ENCODE data around the gene DLG2. TPM values are rescaled to one million over a fixed set of nuclear protein-coding genes. Genes with fewer than 3 reads are reported as not detected.

The DLG2 gene
- total and polyA plus RNA-seq, 2 donors (not counting 3 experiments of a cell fraction or from before 2014, with no cell fraction given), result 0.15 to 1.1 TPM

DNA sequence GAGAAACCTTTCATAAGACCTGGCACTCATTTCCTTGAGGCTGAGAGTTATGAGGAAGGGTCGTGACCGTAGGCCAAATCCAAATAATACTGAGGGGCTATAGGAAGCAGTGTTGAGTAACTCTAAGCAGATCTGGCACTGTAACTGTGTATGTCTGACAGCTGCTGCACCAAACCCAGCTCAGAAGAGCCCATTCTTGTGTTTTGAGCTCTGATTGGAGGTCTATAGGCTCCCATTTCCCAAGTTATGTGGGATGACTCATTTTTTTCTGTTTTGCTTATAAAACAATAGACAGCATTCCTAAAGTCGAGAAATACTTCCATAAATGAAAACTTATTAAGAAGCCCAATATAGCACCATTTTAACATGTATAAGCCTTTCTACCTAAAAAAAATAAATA lies 645.8 kb downstream of the DLG2 start:
- Histone ChIP-seq H2AFZ (ENCODE audit: low read depth, low read length) (no peak overlapping the region), H3K9me1 (replicated peaks; ENCODE audit: control insufficient read depth, extremely low read depth, insufficient read depth, low read length) (no peaks in the 10 kb centered on the region), H3K36me3 (ENCODE audit: control insufficient read depth in 2 of 2, extremely low read depth in 1 of 2, insufficient read depth in 2 of 2, low read length in 2 of 2) (no peaks in the 10 kb centered on the region), H3K4me1 (ENCODE audit: control insufficient read depth, extremely low read depth, insufficient read depth, low read length) (no peaks in the 10 kb centered on the region), H3K27ac (ENCODE audit: insufficient read depth, low read depth, low read length) (no peak overlapping the region), H3K27me3 (ENCODE audit: control insufficient read depth in 2 of 2, insufficient read depth in 2 of 2, low read length in 2 of 2) (no peaks in the 10 kb centered on the region), H3K4me2 (ENCODE audit: insufficient read depth, low read length) (no peak overlapping the region), H3K79me2 (ENCODE audit: control insufficient read depth, insufficient read depth, low read length) (no peaks in the 10 kb centered on the region), H3K9ac (replicated peaks; ENCODE audit: extremely low read depth, insufficient read depth, low read length) (no peak overlapping the region), H4K20me1 (replicated peaks; ENCODE audit: control insufficient read depth, extremely low read depth, insufficient read depth, low read length) (no peaks in the 10 kb centered on the region), H3K9me3 (replicated peaks; ENCODE audit: control insufficient read depth, insufficient read depth, low read length) (no peaks in the 10 kb centered on the region), H3K4me3 (replicated peaks in 1 of 3; ENCODE audit: insufficient read depth in 1 of 3, low read depth in 1 of 3, low read length in 3 of 3) (no peak overlapping the region)
- ChIA-PET POLR2A (no interaction called here), CTCF (no interaction called here)
- intact Hi-C loops (cut with micrococcal nuclease) (no loop called here), dilution Hi-C loops (cut with MboI; ENCODE audit: extremely low pct_ligation_motif_present, low sequenced_read_pairs) (no loop called here)
- no peak for FAIRE-seq
- BruUV-seq (replicated peaks), result no TSS peak
- TF ChIP-seq JUN (IDR thresholded peaks at IDR 0.05; ENCODE audit: borderline replicate concordance, insufficient read depth, insufficient read length, low read depth) (no peak), FOS (IDR thresholded peaks at IDR 0.05; ENCODE audit: borderline replicate concordance, insufficient read depth, low read length) (no peak), POLR2AphosphoS5 (IDR thresholded peaks at IDR 0.05; ENCODE audit: insufficient read depth, low read depth, low read length) (no peak), POLR2A (IDR thresholded peaks at IDR 0.05; ENCODE audit: low read depth, low read length) (no peak), MYC (IDR thresholded peaks at IDR 0.05; ENCODE audit: low read depth, low read length) (no peak), EZH2 (IDR thresholded peaks at IDR 0.05; ENCODE audit: borderline replicate concordance, low read depth, low read length, severe bottlenecking) (no peak), GATA2 (IDR thresholded peaks at IDR 0.05; ENCODE audit: insufficient read depth, insufficient read length, low read depth, low read length) (no peak)
- TF ChIP-seq, protein P1, sequence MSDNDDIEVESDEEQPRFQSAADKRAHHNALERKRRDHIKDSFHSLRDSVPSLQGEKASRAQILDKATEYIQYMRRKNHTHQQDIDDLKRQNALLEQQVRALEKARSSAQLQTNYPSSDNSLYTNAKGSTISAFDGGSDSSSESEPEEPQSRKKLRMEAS (IDR thresholded peaks at IDR 0.05; ENCODE audit: insufficient read depth, insufficient read length), result no peak
- TF ChIP-seq, protein P2, sequence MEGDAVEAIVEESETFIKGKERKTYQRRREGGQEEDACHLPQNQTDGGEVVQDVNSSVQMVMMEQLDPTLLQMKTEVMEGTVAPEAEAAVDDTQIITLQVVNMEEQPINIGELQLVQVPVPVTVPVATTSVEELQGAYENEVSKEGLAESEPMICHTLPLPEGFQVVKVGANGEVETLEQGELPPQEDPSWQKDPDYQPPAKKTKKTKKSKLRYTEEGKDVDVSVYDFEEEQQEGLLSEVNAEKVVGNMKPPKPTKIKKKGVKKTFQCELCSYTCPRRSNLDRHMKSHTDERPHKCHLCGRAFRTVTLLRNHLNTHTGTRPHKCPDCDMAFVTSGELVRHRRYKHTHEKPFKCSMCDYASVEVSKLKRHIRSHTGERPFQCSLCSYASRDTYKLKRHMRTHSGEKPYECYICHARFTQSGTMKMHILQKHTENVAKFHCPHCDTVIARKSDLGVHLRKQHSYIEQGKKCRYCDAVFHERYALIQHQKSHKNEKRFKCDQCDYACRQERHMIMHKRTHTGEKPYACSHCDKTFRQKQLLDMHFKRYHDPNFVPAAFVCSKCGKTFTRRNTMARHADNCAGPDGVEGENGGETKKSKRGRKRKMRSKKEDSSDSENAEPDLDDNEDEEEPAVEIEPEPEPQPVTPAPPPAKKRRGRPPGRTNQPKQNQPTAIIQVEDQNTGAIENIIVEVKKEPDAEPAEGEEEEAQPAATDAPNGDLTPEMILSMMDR (IDR thresholded peaks at IDR 0.05; ENCODE audit: extremely low read depth in 1 of 2, insufficient read depth in 1 of 2, low read depth in 1 of 2, low read length in 2 of 2), result no peak
- DNase-seq (ENCODE audit: low read depth, low spot score), result no peak
